Measurements from ENCODE around the gene SNX10.

Gene SNX10

DNA sequence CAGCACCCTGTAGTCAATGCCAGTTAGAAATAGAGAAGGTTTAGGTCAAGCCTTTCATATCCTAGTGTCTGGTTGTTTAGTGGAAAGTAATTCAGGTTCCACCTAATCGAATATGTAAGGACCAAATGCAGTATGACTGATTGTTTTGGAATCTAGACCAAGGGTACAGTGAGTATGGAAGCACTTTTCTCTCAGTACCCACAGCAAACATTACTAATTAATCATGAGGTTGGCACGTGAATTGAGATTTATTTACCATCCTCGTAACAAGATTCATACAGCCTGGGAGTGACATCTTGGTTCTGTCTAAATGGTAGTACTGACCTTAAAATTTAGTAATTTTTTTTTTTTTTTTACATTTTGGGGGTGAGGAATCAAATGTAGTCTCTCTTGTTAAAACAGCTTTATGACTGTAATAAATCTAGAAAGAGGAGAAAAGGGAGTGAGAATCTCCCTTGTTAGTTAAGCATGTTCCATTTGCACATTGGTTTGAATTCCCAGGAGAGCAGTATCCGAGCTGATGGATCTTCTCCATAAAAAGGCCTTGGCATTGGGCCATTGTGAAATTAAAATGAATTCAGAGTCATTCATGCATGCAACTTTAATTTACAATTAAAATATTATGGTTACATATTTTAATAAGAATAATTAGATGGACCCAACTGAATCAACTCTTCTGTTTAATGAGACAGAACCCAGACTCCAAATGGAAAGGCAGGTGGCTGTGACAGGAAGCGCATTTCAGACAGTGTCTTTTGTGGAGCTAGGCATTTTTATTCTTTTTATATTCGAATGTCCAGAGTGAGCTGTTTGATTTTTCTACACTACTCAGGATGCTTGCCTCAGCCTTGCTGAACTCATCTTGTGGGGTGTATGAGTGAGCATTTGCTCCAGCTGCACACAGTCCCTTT lies 57.6 kb downstream of the SNX10 start:
- no peaks in the 10 kb centered on the region for H3K9me3 Mint-ChIP-seq
- peaks cover 0 to 5% of the 10 kb centered on the region in 2 donors for H3K4me1 Mint-ChIP-seq (ENCODE audit: low read depth in 2 of 2)
- peak overlapping the region in 1 of 2 donors; percentile 68 for H3K27ac Mint-ChIP-seq
- no peak for DNase-seq
- no peaks in the 10 kb centered on the region for H3K27me3 Mint-ChIP-seq
- H3K4me3 Mint-ChIP-seq, result no peak overlapping the region
- peaks cover 22% of the 10 kb centered on the region for H3K36me3 Mint-ChIP-seq (ENCODE audit: insufficient read depth)
- ATAC-seq (replicated peaks), result no peak

DNA sequence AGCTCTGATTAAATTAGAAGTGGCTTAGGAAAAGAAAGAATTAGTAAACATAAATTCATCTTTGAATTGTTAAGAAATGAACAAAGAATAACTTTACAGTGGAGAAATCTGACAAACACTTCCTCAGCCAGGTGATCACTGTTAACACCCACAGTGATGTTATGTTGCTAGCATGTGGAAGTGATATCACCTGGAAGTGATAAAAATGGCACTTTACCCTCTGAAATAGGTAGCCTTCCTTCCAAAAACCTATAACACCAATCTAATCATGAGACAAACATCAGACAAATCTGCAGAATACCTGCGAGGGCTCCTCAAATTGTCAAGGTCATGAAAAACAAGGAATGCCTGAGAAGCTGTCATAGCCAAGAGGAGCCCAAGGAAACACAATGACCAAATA lies 59.5 kb downstream of the SNX10 start:
- Mint-ChIP-seq H3K27me3 (no peaks in the 10 kb centered on the region), H3K27ac (no peak overlapping the region), H3K4me3 (no peak overlapping the region), H3K4me1 (ENCODE audit: low read depth in 2 of 2) (no peaks in the 10 kb centered on the region), H3K9me3 (no peaks in the 10 kb centered on the region), H3K36me3 (ENCODE audit: insufficient read depth) (peaks cover 26% of the 10 kb centered on the region)
- DNase-seq (no peak), ATAC-seq (replicated peaks) (no peak)

DNA sequence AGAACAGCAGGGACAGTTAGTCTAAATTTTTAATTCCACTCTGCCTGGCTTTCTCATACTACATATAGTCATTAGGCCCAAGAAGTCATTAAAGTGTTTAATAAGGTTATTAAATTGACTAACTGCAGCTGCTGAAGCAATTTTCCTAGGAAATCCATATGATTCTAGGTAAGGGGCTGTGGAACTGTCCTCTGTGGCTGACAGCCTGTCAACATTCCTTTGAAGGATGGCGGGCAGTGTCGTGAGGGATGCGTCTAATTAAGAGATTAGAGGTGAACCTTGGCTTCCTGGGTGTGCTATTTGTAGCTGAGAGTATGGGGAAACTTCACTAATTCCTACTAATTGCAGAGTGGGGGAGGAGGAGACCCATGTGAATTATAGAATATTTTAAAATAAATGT lies 64.6 kb downstream of the SNX10 start:
- no peak for ATAC-seq (replicated peaks)
- Mint-ChIP-seq H3K9me3 (no peaks in the 10 kb centered on the region), H3K27ac (no peak overlapping the region)

DNA sequence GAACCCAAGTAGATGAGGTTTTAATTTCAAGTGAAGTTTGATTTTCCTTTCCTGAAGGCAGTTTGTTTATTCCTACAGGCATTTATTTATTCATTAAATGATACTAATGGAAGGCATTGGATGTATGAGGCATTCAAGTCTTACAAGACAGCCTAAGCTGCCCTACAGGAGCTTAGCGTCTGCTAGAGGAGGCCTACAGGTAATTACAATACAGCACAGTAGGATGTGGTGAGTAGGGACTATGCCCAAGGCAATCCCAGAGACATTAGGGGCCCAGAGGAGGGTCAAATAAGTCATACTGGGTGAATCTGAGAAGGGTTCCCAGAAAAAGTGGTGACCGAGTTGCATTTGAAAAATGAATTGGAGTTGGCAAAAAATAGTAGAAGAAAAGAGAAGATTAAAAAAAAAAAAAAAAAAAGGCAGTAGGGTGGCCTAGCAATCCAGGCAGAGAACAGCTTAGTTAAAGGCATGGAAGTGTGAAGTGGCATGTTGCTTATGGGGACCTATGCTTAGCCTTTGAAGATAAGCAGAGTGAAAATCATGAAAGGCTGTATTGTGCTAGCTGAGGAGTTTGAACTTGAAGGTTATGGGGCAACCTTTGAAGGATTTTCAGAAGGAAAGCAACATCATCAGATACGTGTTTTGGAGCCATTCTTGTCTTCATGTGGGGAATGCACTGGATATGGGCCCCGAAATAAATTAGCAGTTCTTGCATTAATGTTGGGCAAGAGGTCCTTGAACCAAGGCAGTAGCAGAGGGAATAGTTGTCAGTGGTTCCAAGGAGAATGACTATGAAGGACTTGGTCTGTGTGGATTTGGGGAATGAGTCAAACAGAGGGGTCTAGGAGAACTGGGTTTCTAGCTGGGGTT lies 65.5 kb downstream of the SNX10 start:
- Mint-ChIP-seq H3K9me3 (no peaks in the 10 kb centered on the region), H3K36me3 (ENCODE audit: insufficient read depth) (peaks cover 6% of the 10 kb centered on the region), H3K4me1 (ENCODE audit: low read depth in 2 of 2) (peaks cover 3 to 6% of the 10 kb centered on the region in 2 donors), H3K4me3 (no peak overlapping the region), H3K27ac (peak overlapping the region; percentile 36 to 53), H3K27me3 (no peaks in the 10 kb centered on the region)
- ATAC-seq (replicated peaks) (no peak), DNase-seq (no peak)

More for the DNA sequence above, 64.6 kb downstream of the SNX10 start:
- Mint-ChIP-seq H3K4me1 (ENCODE audit: low read depth in 2 of 2) (peaks cover 3 to 6% of the 10 kb centered on the region in 2 donors), H3K4me3 (no peak overlapping the region), H3K36me3 (ENCODE audit: insufficient read depth) (peaks cover 10% of the 10 kb centered on the region), H3K27me3 (no peaks in the 10 kb centered on the region)
- no peak for DNase-seq

DNA sequence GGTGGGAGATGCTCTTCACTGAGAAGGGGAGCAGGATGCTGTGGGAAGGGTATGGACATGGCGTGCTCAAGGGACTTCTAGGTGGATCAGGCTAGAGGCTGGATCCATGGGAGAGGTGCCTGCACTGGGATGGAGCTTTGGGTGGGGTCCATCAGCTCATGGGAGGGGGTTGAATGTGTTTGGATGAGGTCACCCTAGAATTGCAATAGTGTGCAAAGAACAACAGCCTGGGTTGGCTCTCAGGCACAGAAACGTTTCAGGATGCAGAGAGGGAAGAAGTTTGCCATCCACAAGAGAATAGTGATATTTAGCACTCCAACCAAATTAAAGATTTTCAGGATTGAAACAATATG lies 66.1 kb downstream of the SNX10 start:
- H3K27ac Mint-ChIP-seq, result peak overlapping the region; percentile 36 to 53

DNA sequence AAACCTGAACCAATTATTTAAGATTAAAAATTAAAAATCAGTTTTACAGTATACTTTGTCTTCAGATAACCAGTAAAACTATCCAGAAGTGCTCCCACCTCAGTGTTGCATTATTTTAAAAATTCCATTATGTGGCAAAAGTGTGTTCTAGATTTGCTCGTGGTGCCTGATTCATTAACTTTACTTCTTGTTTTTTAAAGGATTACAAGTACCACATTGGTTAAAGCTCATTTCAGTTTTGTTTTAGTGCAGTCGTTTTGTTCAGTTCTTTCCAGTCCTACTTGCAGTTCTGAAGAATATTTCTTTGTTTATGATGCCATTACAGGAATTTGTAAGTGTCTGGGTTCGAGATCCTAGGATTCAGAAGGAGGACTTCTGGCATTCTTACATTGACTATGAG lies 69.0 kb downstream of the SNX10 start:
- Mint-ChIP-seq H3K36me3 (ENCODE audit: insufficient read depth) (peaks cover 2% of the 10 kb centered on the region), H3K27me3 (no peaks in the 10 kb centered on the region), H3K4me3 (no peak overlapping the region), H3K4me1 (ENCODE audit: low read depth in 2 of 2) (peaks cover 4 to 9% of the 10 kb centered on the region in 2 donors), H3K9me3 (no peaks in the 10 kb centered on the region), H3K27ac (no peak overlapping the region)
- no peak for ATAC-seq (replicated peaks)
- no peak for DNase-seq

More for the DNA sequence above, 66.1 kb downstream of the SNX10 start:
- no peak for DNase-seq
- Mint-ChIP-seq H3K27me3 (no peaks in the 10 kb centered on the region), H3K4me1 (ENCODE audit: low read depth in 2 of 2) (peaks cover 3 to 6% of the 10 kb centered on the region in 2 donors), H3K36me3 (ENCODE audit: insufficient read depth) (peaks cover 6% of the 10 kb centered on the region), H3K9me3 (no peaks in the 10 kb centered on the region), H3K4me3 (no peak overlapping the region)
- no peak for ATAC-seq (replicated peaks)

DNA sequence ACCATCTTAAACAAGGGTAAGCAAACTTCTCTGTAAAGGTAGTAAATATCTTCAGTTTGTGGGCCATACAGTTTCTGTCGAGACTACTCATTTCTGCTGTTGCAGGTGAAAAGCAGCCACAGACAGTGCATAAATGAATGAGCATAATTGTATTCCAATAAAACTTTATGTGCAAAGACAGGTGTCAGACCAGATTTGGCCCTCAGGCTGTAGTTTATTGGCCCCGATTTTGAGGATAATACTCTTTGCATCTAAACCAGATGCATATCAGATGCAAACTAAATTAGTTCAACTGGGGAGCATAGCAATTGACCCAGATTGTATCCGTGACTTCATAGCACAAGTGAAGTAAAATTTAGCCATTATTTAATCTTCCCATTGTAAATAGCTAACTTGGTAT lies 70.0 kb downstream of the SNX10 start:
- Mint-ChIP-seq H3K36me3 (ENCODE audit: insufficient read depth) (peaks cover 2% of the 10 kb centered on the region), H3K27me3 (no peaks in the 10 kb centered on the region), H3K4me1 (ENCODE audit: low read depth in 2 of 2) (peaks cover 4 to 9% of the 10 kb centered on the region in 2 donors), H3K9me3 (no peaks in the 10 kb centered on the region), H3K27ac (peak overlapping the region in 1 of 2 donors; percentile 68), H3K4me3 (no peak overlapping the region)
- ATAC-seq (replicated peaks), result no peak
- no peak for DNase-seq

DNA sequence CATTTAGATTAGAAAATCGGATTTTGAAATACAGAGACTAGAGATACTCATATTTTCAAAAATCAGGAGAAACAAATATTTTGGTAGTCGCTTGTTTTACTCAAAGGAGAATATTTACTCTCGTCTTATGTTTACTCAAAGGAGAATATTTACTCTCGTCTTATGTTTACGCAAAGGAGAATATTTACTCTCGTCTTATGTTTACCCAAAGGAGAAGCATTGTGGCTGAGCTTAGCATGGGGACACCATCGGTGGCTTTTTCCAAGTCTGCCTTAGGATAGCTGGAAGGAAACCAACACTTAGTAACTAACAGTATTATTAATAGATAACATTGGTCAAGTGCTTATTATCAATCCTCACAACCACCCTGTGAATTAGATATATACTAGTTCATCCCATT lies 71.8 kb downstream of the SNX10 start:
- H3K4me1 Mint-ChIP-seq (ENCODE audit: low read depth in 2 of 2), result peaks cover 1 to 4% of the 10 kb centered on the region in 2 donors
- no peak for DNase-seq
- H3K27me3 Mint-ChIP-seq, result no peaks in the 10 kb centered on the region
- peaks cover 3% of the 10 kb centered on the region for H3K36me3 Mint-ChIP-seq (ENCODE audit: insufficient read depth)
- no peaks in the 10 kb centered on the region for H3K9me3 Mint-ChIP-seq
- no peak overlapping the region for H3K27ac Mint-ChIP-seq
- no peak overlapping the region for H3K4me3 Mint-ChIP-seq
- no peak for ATAC-seq (replicated peaks)

DNA sequence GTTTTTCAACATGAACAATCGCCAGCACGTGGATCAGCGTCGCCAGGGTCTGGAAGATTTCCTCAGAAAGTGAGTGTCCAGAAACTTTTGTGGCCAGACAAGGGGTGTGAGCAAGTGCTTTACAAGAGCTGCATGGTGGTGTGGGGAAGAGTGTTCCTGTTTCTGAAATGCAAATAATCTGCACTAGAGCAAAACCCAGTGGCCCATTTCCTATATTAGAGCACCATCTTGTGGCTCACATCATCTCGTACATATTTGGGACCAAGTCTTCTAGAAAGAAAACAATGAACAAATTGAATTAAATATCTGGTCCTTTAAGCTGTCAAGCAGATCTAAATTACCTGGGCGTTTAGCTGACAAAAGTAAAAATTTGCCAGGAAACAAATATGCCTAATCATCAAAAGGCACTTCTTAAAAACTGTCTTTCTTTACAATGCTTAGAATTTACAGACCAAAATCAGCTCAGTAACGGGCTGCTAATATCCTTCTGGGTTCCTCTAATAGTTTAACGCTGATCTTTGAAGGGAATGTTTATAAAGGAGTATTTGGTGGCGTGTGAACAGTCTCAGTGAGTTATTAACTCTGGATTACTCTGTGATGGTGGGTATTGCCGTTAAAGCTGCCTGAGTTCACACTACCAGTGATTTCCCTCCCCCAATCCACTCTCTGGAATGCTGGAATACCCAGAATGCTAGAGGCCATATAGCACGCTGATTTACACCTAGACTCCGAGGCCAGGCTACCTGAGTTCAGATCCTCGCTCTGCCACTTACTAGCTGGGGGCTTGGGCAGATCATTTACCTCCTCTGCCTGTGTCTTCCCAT lies 73.6 kb downstream of the SNX10 start:
- Mint-ChIP-seq H3K36me3 (ENCODE audit: insufficient read depth) (peaks cover 3% of the 10 kb centered on the region), H3K9me3 (no peaks in the 10 kb centered on the region), H3K4me1 (ENCODE audit: low read depth in 2 of 2) (peaks cover 1 to 4% of the 10 kb centered on the region in 2 donors), H3K27ac (no peak overlapping the region), H3K27me3 (no peaks in the 10 kb centered on the region), H3K4me3 (no peak overlapping the region)
- DNase-seq (peak; percentile 49 to 63 (median 59)), ATAC-seq (replicated peaks) (peak; percentile 80)

DNA sequence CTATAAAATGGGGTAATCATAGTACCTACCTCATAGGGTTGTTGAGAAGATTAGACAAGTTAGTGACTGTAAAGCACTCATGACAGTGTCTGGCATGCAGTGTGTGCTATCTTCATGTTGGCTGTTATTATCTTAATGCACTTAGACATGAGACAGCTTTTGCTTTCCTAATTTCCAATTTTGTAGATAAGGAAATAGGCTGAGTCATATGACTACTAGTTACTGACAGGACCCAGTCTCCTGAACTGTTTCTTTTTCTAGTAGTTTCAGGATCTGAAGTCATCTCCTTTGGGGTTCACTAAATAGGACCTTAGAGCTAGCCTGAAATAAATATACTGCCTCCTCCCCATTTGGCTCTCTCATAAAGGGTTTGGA lies 74.2 kb downstream of the SNX10 start:
- Mint-ChIP-seq H3K36me3 (ENCODE audit: insufficient read depth) (peaks cover 3% of the 10 kb centered on the region), H3K4me1 (ENCODE audit: low read depth in 2 of 2) (peaks cover 1 to 4% of the 10 kb centered on the region in 2 donors), H3K4me3 (no peak overlapping the region), H3K27me3 (no peaks in the 10 kb centered on the region), H3K27ac (no peak overlapping the region), H3K9me3 (no peaks in the 10 kb centered on the region)
- no peak for DNase-seq
- ATAC-seq (replicated peaks), result no peak

DNA sequence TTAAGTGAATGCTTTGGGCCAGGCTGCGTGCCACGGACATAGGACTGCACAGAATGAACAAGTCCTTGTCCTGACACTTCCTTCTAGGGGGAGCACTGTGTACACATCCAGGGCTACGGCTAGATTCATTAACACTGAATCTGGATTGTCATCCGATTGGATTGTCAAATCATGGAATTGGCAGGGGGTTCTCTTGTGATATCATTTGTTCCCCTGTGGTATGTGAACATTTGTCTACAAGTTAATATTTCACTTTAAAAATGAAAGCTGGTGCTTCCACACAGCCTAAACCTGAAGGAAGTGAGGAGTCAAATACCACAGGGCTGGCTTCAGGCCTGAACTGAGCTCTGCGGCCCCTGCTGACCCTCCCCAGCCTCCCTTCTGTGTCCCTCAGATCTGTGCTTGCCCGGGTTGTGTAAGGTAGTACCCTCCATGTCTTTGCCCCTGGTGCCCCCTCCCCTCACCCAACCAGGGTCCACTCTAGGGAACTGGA lies 75.6 kb downstream of the SNX10 start:
- H3K4me1 Mint-ChIP-seq (ENCODE audit: low read depth in 2 of 2), result peaks cover 1 to 4% of the 10 kb centered on the region in 2 donors
- no peak overlapping the region for H3K4me3 Mint-ChIP-seq
- H3K27ac Mint-ChIP-seq, result no peak overlapping the region
- H3K27me3 Mint-ChIP-seq, result no peaks in the 10 kb centered on the region
- H3K36me3 Mint-ChIP-seq (ENCODE audit: insufficient read depth), result peaks cover 12% of the 10 kb centered on the region
- H3K9me3 Mint-ChIP-seq, result no peaks in the 10 kb centered on the region
- ATAC-seq (replicated peaks) (no peak), DNase-seq (no peak)

DNA sequence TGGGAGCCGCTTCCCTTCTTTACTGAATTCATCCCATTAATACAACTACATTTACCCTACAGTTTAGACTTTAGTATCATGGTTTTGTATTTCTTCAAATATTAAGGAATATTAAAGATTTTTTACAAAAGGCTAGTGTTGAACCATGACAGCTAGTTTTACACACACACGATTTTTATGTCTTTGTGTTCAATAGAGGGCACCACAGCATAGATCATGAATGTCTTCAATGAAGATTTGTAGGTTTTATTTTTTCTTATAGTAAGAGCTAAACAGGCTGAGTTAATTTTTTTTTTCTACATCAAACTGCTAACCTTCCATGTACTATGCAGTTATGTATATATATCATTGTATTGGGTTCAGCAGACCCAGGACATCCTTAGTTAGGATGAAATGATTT lies 76.9 kb downstream of the SNX10 start:
- ATAC-seq (replicated peaks), result no peak
- no peak overlapping the region for H3K4me3 Mint-ChIP-seq
- H3K9me3 Mint-ChIP-seq, result no peaks in the 10 kb centered on the region
- peaks cover 1 to 4% of the 10 kb centered on the region in 2 donors for H3K4me1 Mint-ChIP-seq (ENCODE audit: low read depth in 2 of 2)
- H3K27ac Mint-ChIP-seq, result no peak overlapping the region
- no peaks in the 10 kb centered on the region for H3K27me3 Mint-ChIP-seq
- peaks cover 15% of the 10 kb centered on the region for H3K36me3 Mint-ChIP-seq (ENCODE audit: insufficient read depth)
- DNase-seq, result no peak

DNA sequence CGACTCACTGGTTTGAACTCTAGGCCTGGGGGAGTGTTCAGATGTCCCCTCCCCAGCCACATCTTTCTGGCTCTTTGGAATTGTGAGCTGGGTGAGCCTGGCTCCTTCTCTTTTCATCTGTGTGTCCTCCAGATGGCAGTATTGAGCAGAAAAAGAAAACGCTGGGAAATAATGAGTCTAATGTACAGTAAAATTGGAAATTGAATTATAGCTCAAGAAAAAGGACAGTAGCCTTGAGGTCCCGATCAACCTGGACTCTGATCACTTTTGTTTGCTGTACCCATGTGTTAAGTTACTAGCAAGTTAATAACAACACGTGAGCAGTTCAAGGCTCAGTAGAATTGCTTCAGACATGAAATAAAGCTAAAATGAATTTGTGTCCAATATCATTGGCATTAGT lies 77.9 kb downstream of the SNX10 start:
- ATAC-seq (replicated peaks), result peak; percentile 68
- Mint-ChIP-seq H3K4me1 (ENCODE audit: low read depth in 2 of 2) (peaks cover 1 to 4% of the 10 kb centered on the region in 2 donors), H3K27ac (no peak overlapping the region), H3K27me3 (no peaks in the 10 kb centered on the region), H3K9me3 (no peaks in the 10 kb centered on the region), H3K4me3 (no peak overlapping the region), H3K36me3 (ENCODE audit: insufficient read depth) (peaks cover 15% of the 10 kb centered on the region)
- peak; percentile 33 to 38 (median 34) for DNase-seq

Measured in effector memory CD8-positive, alpha-beta T cell (primary cell).